HG03571 (cell line): Measurements from ENCODE around the gene ARTN.

ENCODE experiments used
- ATAC-seq: cut with Tn5 transposase; IDR thresholded peaks from one replicate; pipeline ENCODE4 v1.9.1; 2021; ENCODE audit not compliant: unreplicated experiment

ARTN gene

DNA sequence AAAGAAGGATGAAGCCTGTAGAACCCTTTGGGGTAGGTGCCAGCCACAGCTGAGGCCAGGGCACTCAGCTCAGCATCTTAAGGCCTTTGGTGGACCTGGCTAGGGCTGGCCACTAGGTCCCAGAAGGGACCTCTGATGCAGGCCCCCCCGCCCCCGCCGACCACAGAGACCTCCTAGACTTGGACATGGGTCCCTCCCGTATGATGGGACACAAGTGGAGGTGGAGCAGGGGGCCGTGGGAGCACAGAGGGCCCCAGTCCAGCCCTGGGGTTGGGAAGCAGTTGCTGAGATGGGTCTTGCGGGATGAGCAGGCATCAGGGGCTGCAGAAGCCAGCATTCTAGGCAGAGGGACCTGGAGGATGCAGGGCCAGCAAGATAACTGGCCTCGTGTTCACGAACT, 48.6 kb downstream of the ARTN start:
- ATAC-seq = no peak

DNA sequence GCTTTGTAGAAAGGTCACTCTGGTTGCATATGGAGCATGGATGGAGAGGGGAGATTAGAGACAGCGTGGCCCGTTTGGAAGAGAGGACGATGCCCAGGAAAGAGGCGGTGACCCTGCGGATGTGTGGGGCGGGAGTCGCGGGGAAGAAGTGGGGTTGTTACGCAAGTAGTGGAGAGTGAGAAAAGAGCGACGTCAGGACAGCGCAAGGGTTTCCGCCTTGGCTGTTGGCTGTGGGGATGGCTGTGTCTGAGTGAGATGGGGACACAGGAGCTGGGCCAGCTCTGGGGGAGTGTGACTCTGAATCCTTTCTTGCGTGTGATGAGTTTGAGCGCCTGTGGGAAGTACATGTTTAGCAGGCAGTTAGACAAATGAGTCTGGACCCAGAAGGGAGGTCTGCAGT, 49.2 kb downstream of the ARTN start:
- no peak for ATAC-seq

GRCh38 chr1:43983253-43983899, 49.8 kb downstream of the ARTN start:
- no peak for ATAC-seq

GRCh38 chr1:43984855-43985254, 51.3 kb downstream of the ARTN start:
- ATAC-seq = no peak

GRCh38 chr1:43985984-43986595, 52.5 kb downstream of the ARTN start:
- no peak for ATAC-seq

DNA sequence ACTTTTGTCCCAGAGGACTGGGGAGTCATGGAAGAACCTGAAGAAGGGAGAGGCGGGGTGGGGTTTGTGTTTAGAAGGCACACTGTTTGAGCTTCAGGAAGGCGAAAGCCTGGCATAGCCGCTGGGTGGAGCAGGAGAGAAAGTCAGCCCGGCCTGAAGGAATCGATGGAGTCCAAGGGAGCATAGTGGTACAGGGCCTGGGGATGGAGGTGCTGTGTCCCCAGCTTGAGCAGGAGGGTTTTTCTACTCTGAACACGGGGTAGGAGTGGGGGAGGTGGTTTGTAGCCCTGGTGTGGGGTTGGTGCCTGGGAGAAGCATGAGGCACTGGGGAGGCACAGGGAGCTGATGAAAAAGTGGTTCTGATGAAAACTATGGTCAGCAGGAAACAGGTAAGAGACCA, 53.1 kb downstream of the ARTN start:
- ATAC-seq = no peak
